Gastroesophageal sphincter (tissue), 3 donors: ENCODE measurements around the gene JAGN1.

Experiments used
- CTCF ChIP-seq, 4 experiments: fragments of 200-600 bp in 2 of 4; fragments of 450-650 bp in 2 of 4; sonication (generic) in 1 of 4; IDR thresholded peaks; one replicate each; pipeline ENCODE4 v1.5.1; 2017 to 2019; ENCODE audit warnings: antibody characterized with exemption in 4 of 4, mild to moderate bottlenecking in 2 of 4, moderate library complexity in 2 of 4
- EP300 ChIP-seq: sonication (generic); formaldehyde crosslinking; IDR thresholded peaks from one replicate; pipeline ENCODE4 v1.6.1; 2017; ENCODE audit warnings: antibody characterized with exemption, mild to moderate bottlenecking
- POLR2A ChIP-seq, 2 donors: fragments of 450-650 bp; IDR thresholded peaks; one replicate each; pipeline ENCODE4 v1.6.1; 2017; ENCODE audit warnings: antibody characterized with exemption in 2 of 2, mild to moderate bottlenecking in 2 of 2, moderate library complexity in 1 of 2
- POLR2AphosphoS5 ChIP-seq: sonication (generic); formaldehyde crosslinking; IDR thresholded peaks from one replicate; pipeline ENCODE4 v1.6.1; 2017; ENCODE audit warnings: antibody characterized with exemption

- no peak for TF ChIP-seq CTCF (IDR thresholded peaks at IDR 0.05)
- TF ChIP-seq POLR2A (IDR thresholded peaks at IDR 0.05): no peak
- no peak for TF ChIP-seq POLR2AphosphoS5
- no peak for TF ChIP-seq EP300
These were observed 19.4 kb upstream of the JAGN1 start for GRCh38 chr3:9870978-9871377.
